Testis (tissue), 3 donors: ENCODE measurements around the gene VSX1. TPM values are rescaled to one million over a fixed set of nuclear protein-coding genes. Genes with fewer than 3 reads are reported as not detected.

Experiments
- DNase-seq: peaks from one replicate; pipeline ENCODE4 v3.0.0-alpha.2; 2019
- H3K27ac ChIP-seq, 2 donors: fragments of 200-600 bp; sonication (generic); one replicate each; pipeline ENCODE4 v1.5.1; 2019
- H3K27me3 ChIP-seq: fragments of 200-600 bp; sonication (generic); one replicate; pipeline ENCODE4 v1.5.1; 2019
- H3K36me3 ChIP-seq: fragments of 200-600 bp; sonication (generic); one replicate; pipeline ENCODE4 v1.5.1; 2017; ENCODE audit warnings: low read depth; ENCODE audit errors: missing control alignments
- H3K4me1 ChIP-seq: fragments of 200-600 bp; sonication (generic); one replicate; pipeline ENCODE4 v1.5.1; 2019
- H3K4me3 ChIP-seq, 2 donors: fragments of 200-600 bp; sonication (generic); one replicate each; pipeline ENCODE4 v1.5.1; 2017 to 2019
- H3K9me3 ChIP-seq: fragments of 200-600 bp; sonication (generic); one replicate; pipeline ENCODE4 v1.5.1; 2017
- CTCF ChIP-seq, 3 experiments: fragments of 450-650 bp in 2 of 3; fragments of 200-600 bp in 1 of 3; sonication (generic) in 1 of 3; IDR thresholded peaks; one replicate each; pipeline ENCODE4 v1.5.1; 2016 to 2019; ENCODE audit warnings: antibody characterized with exemption in 3 of 3, mild to moderate bottlenecking in 2 of 3, moderate library complexity in 1 of 3
- POLR2A ChIP-seq: fragments of 450-650 bp; IDR thresholded peaks from one replicate; pipeline ENCODE4 v1.6.1; 2017; ENCODE audit warnings: antibody characterized with exemption, mild to moderate bottlenecking, moderate library complexity
- WGBS, 2 donors: methylation state at CpG; one replicate each; pipeline ENCODE4 v1.1.5; 2018; 5-methylcytosine and 5-hydroxymethylcytosine counted together
- intact Hi-C: fragments of 100-400 bp; cut with DNase I; formaldehyde crosslinking; loops from one replicate; pipeline ENCODE4 v1.15.1; 2023; ENCODE audit warnings: low total_unique reads
- polyA plus RNA-seq: library from polyadenylated mRNA; stranded (reverse); fragments of 350-450 nt; fragmentation: Illumina TruSeq; extraction: RNeasy Lipid Tissue Mini Kit (QIAGEN cat#74804); gene quantifications from one replicate; pipeline ENCODE4 v1.2.3, GENCODE V29; 2014; ENCODE audit warnings: low read depth, low replicate concordance; ENCODE audit not compliant: insufficient read depth
- total RNA-seq, 2 donors: library from RNA; depleted of rRNA; stranded (reverse); fragments of >200 nt; gene quantifications; one replicate each; pipeline ENCODE4 v1.2.3, GENCODE V29; 2016

Gene VSX1
- total and polyA plus RNA-seq, 3 donors from 2014 or later: 0.16 to 0.38 (median 0.37) TPM

- H3K4me1 ChIP-seq: peaks cover 71% of the 10 kb centered on the region
- DNase-seq: peak; percentile 78
- H3K27ac ChIP-seq: no peak overlapping the region
- no peaks in the 10 kb centered on the region for H3K9me3 ChIP-seq
- intact Hi-C loops: no loop called here
- no peaks in the 10 kb centered on the region for H3K27me3 ChIP-seq
- H3K4me3 ChIP-seq: no peak overlapping the region
- WGBS, 2 donors: 7 to 38% methylated on average over 3 to 8 of the region's 8 CpGs
- TF ChIP-seq CTCF (IDR thresholded peaks at IDR 0.05) (no peak), POLR2A (no peak)
- H3K36me3 ChIP-seq: no peaks in the 10 kb centered on the region
Measured at GRCh38 chr20:25048519-25048952, 33.4 kb downstream of the VSX1 start.

- Histone ChIP-seq H3K4me3 (no peak overlapping the region), H3K4me1 (peaks cover 71% of the 10 kb centered on the region), H3K36me3 (no peaks in the 10 kb centered on the region), H3K27me3 (no peaks in the 10 kb centered on the region), H3K9me3 (no peaks in the 10 kb centered on the region), H3K27ac (peak overlapping the region in 1 of 2 donors; percentile 45)
- TF ChIP-seq CTCF (IDR thresholded peaks at IDR 0.05) (no peak), POLR2A (no peak)
- WGBS, 2 donors: 76 to 94% methylated on average over 9 to 13 of the region's 13 CpGs
- intact Hi-C loops: no loop called here
- no peak for DNase-seq
Measured at GRCh38 chr20:25047766-25048165, 34.2 kb downstream of the VSX1 start.

- 78% methylated on average over 21 of the region's 21 CpGs for WGBS, 2 donors
- DNase-seq: no peak
- no peaks in the 10 kb centered on the region for H3K27me3 ChIP-seq
- TF ChIP-seq CTCF (IDR thresholded peaks at IDR 0.05) (no peak), POLR2A (no peak)
- H3K36me3 ChIP-seq: no peaks in the 10 kb centered on the region
- no peak overlapping the region for H3K4me3 ChIP-seq
- peaks cover 71% of the 10 kb centered on the region for H3K4me1 ChIP-seq
- H3K27ac ChIP-seq: no peak overlapping the region
- intact Hi-C loops: no loop called here
- H3K9me3 ChIP-seq: no peaks in the 10 kb centered on the region
Measured at GRCh38 chr20:25046736-25047666, 34.9 kb downstream of the VSX1 start.

- peaks cover 71% of the 10 kb centered on the region for H3K4me1 ChIP-seq
- 85 to 87% methylated on average over 9 to 14 of the region's 14 CpGs for WGBS, 2 donors
- no peaks in the 10 kb centered on the region for H3K27me3 ChIP-seq
- no peak for DNase-seq
- intact Hi-C loops: no loop called here
- TF ChIP-seq POLR2A: no peak
- TF ChIP-seq CTCF (IDR thresholded peaks at IDR 0.05): no peak
- H3K36me3 ChIP-seq: no peaks in the 10 kb centered on the region
- no peak overlapping the region for H3K27ac ChIP-seq
- no peaks in the 10 kb centered on the region for H3K9me3 ChIP-seq
- H3K4me3 ChIP-seq: no peak overlapping the region
Measured at GRCh38 chr20:25046181-25046641, 35.7 kb downstream of the VSX1 start.
